ENCODE data around the gene CERS6.

CERS6 gene

GRCh38 chr2:168543935-168544334 is 87.9 kb downstream of the CERS6 start:
- TF ChIP-seq CTCF (IDR thresholded peaks at IDR 0.05; ENCODE audit: low read depth, low read length), result no peak
- no peak overlapping the region for H3K4me3 ChIP-seq (replicated peaks in 1 of 2; ENCODE audit: low read depth in 2 of 2, low read length in 2 of 2)
- DNase-seq (ENCODE audit: low read depth in 2 of 2), result no peak

- DNase-seq (ENCODE audit: low read depth in 2 of 2), result peak; percentile 82 to 97
- TF ChIP-seq CTCF (IDR thresholded peaks at IDR 0.05; ENCODE audit: low read depth, low read length), result no peak
- peak overlapping the region in 1 of 2 donors; percentile 16 for H3K4me3 ChIP-seq (replicated peaks in 1 of 2; ENCODE audit: low read depth in 2 of 2, low read length in 2 of 2)
Measured at GRCh38 chr2:168545439-168546082, 89.5 kb downstream of the CERS6 start.

GRCh38 chr2:168550670-168551069 is 94.6 kb downstream of the CERS6 start:
- no peak for TF ChIP-seq CTCF (IDR thresholded peaks at IDR 0.05; ENCODE audit: low read depth, low read length)
- H3K4me3 ChIP-seq (replicated peaks in 1 of 2; ENCODE audit: low read depth in 2 of 2, low read length in 2 of 2), result no peak overlapping the region
- no peak for DNase-seq (ENCODE audit: low read depth in 2 of 2)

GRCh38 chr2:168552450-168552856 is 96.4 kb downstream of the CERS6 start:
- H3K4me3 ChIP-seq (replicated peaks in 1 of 2; ENCODE audit: low read depth in 2 of 2, low read length in 2 of 2), result no peak overlapping the region
- no peak for DNase-seq (ENCODE audit: low read depth in 2 of 2)
- TF ChIP-seq CTCF (IDR thresholded peaks at IDR 0.05; ENCODE audit: low read depth, low read length), result no peak

GRCh38 chr2:168555283-168555682 is 99.2 kb downstream of the CERS6 start:
- TF ChIP-seq CTCF (IDR thresholded peaks at IDR 0.05; ENCODE audit: low read depth, low read length), result no peak
- no peak for DNase-seq (ENCODE audit: low read depth in 2 of 2)
- H3K4me3 ChIP-seq (replicated peaks in 1 of 2; ENCODE audit: low read depth in 2 of 2, low read length in 2 of 2), result no peak overlapping the region

- DNase-seq (ENCODE audit: low read depth in 2 of 2), result peak; percentile 29 to 55
- no peak for TF ChIP-seq CTCF (IDR thresholded peaks at IDR 0.05; ENCODE audit: low read depth, low read length)
- H3K4me3 ChIP-seq (replicated peaks in 1 of 2; ENCODE audit: low read depth in 2 of 2, low read length in 2 of 2), result no peak overlapping the region
Measured at GRCh38 chr2:168559187-168559586, 103.1 kb downstream of the CERS6 start.

All from cardiac fibroblast (primary cell).